HepG2 (cell line): ENCODE results near the gene DNASE2. TPM values are rescaled to one million over a fixed set of nuclear protein-coding genes. Genes with fewer than 3 reads are reported as not detected.
A peak's percentile ranks its signal among the peaks of the same experiment; 100 is the strongest.

Experiments used
- ATAC-seq: fragments of 200-7000 bp; cut with Tn5 transposase; 3 replicates; pipeline ENCODE4 v1.9.1; 2020; ENCODE audit warnings: mild to moderate bottlenecking, moderate library complexity
- BruUV-seq: library from RNA; stranded (reverse); fragments of 400-500 nt; replicated peaks from 2 replicates; lab custom pipeline; 2021; lab: Mats Ljungman, UMichigan
- CTCF ChIA-PET: fragments of 300-600 bp; formaldehyde crosslinking; extraction: SDS; loops from one replicate; lab custom pipeline; 2021; ENCODE audit warnings: low total read pairs, inconsistent platforms, low intra/inter-chr PET ratio; lab: Yijun Ruan, JAX
- POLR2A ChIA-PET: fragments of 350-600 bp; sonication (Branson Sonifier 250); formaldehyde crosslinking; loops from one replicate; lab custom pipeline; 2020; ENCODE audit warnings: antibody characterized with exemption, inconsistent platforms; lab: Yijun Ruan, JAX
- DNase-seq: peaks from one replicate; pipeline ENCODE4 v3.0.0-alpha.2; 2015; ENCODE audit warnings: low spot score
- FAIRE-seq: peaks from 3 replicates; lab custom pipeline; 2011; peaks lifted over from hg19 to GRCh38; lab: Jason Lieb, UNC
- H2AFZ ChIP-seq: one replicate; pipeline ENCODE4 v1.6.1; 2011; ENCODE audit warnings: low read length, inconsistent platforms
- H3K27ac ChIP-seq: fragments of 300-600 bp; 3 replicates; pipeline ENCODE4 v1.8.0; 2011; ENCODE audit warnings: mixed run types, mild to moderate bottlenecking, mixed read lengths, low read length, inconsistent platforms; ENCODE audit not compliant: insufficient read depth; ENCODE audit errors: extremely low read length
- H3K27me3 ChIP-seq, 2 experiments: fragments of 200-600 bp in 1 of 2; 2 replicates in 1 of 2; 3 replicates in 1 of 2; pipeline versions ENCODE4 v1.6.0 to v1.8.0; 2011; ENCODE audit warnings: low read length in 2 of 2, mild to moderate bottlenecking in 2 of 2, moderate library complexity in 2 of 2, inconsistent platforms in 1 of 2; ENCODE audit not compliant: insufficient read depth in 2 of 2, control insufficient read depth in 1 of 2
- H3K36me3 ChIP-seq, 2 experiments: fragments of 200-600 bp in 1 of 2; replicated peaks in 1 of 2; 2 replicates in 1 of 2; 3 replicates in 1 of 2; pipeline versions ENCODE4 v1.5.1 to v1.8.0; 2011; ENCODE audit warnings: low read length in 2 of 2, inconsistent platforms in 1 of 2; ENCODE audit not compliant: insufficient read depth in 2 of 2, control insufficient read depth in 1 of 2
- H3K4me1 ChIP-seq: 2 replicates; pipeline ENCODE4 v1.5.1; 2012; ENCODE audit warnings: low read length, inconsistent platforms; ENCODE audit not compliant: insufficient read depth
- H3K4me2 ChIP-seq: 2 replicates; pipeline ENCODE4 v1.6.0; 2011; ENCODE audit warnings: low read depth, low read length, inconsistent platforms
- H3K4me3 ChIP-seq, 3 experiments: fragments of 200-600 bp in 1 of 3; sonication (generic), shearing (Covaris generic) in 1 of 3; replicated peaks in 1 of 3; 2 replicates each; pipeline ENCODE4 v1.5.1; 2011 to 2016; ENCODE audit warnings: low read length in 3 of 3, inconsistent platforms in 2 of 3, low read depth in 2 of 3, mild to moderate bottlenecking in 2 of 3, control low read depth in 1 of 3, mixed read lengths in 1 of 3; ENCODE audit not compliant: insufficient read depth in 1 of 3
- H3K79me2 ChIP-seq: one replicate; pipeline ENCODE4 v1.6.1; 2011; ENCODE audit warnings: low read length, inconsistent platforms; ENCODE audit not compliant: insufficient read depth
- H3K9ac ChIP-seq: 2 replicates; pipeline ENCODE4 v1.6.0; 2011; ENCODE audit warnings: mild to moderate bottlenecking, low read depth, low read length, inconsistent platforms; ENCODE audit not compliant: insufficient read depth
- H3K9me3 ChIP-seq: 2 replicates; pipeline ENCODE4 v1.5.1; 2012; ENCODE audit warnings: mild to moderate bottlenecking, low read length
- H4K20me1 ChIP-seq: 2 replicates; pipeline ENCODE4 v1.6.0; 2011; ENCODE audit warnings: inconsistent platforms, mild to moderate bottlenecking, low read length, moderate library complexity; ENCODE audit not compliant: insufficient read depth
- MATR3 ChIP-seq: sonication (generic); formaldehyde crosslinking; IDR thresholded peaks from 2 replicates; pipeline ENCODE4 v1.4.0; 2020; ENCODE audit warnings: missing genetic modification reagents
- NR2F1 ChIP-seq, 2 experiments: fragments of 450-650 bp in 1 of 2; formaldehyde crosslinking in 1 of 2; IDR thresholded peaks; 2 replicates each; pipeline versions ENCODE4 v1.5.0 to v1.6.1; 2016 to 2020; ENCODE audit warnings: mild to moderate bottlenecking in 1 of 2, missing compliant biosample characterization in 1 of 2, missing genetic modification reagents in 1 of 2, moderate library complexity in 1 of 2
- SIN3B ChIP-seq: fragments of 150-350 bp; IDR thresholded peaks from 2 replicates; pipeline ENCODE4 v1.6.1; 2014; ENCODE audit warnings: low read length
- ZFP36 ChIP-seq: fragments of 150-350 bp; IDR thresholded peaks from 2 replicates; pipeline ENCODE4 v1.6.1; 2018; ENCODE audit warnings: borderline replicate concordance, low read length, low read depth; ENCODE audit not compliant: partially characterized antibody
- ZNF282 ChIP-seq: fragments of 450-650 bp; IDR thresholded peaks from 2 replicates; pipeline ENCODE4 v1.6.1; 2018; ENCODE audit not compliant: partially characterized antibody
- ZNF543 ChIP-seq: sonication (generic); formaldehyde crosslinking; IDR thresholded peaks from 2 replicates; pipeline ENCODE4 v1.4.0; 2020; ENCODE audit warnings: mild to moderate bottlenecking, missing genetic modification reagents
- WGBS: methylation state at CpG from one replicate; pipeline ENCODE4 v1.1.6; 2017; ENCODE audit warnings: low lambda C conversion rate; 5-methylcytosine and 5-hydroxymethylcytosine counted together
- in situ Hi-C: cut with HindIII; loops from 2 replicates; pipeline ENCODE4 v1.10.0; 2017; ENCODE audit warnings: low pct_unique_long_range_greater_than_20kb; ENCODE audit not compliant: extremely low pct_ligation_motif_present
- intact Hi-C: fragments of 100-400 bp; cut with micrococcal nuclease; formaldehyde crosslinking; loops from one replicate; pipeline ENCODE4 v1.10.0; 2022; ENCODE audit not compliant: unreplicated experiment
- polyA plus RNA-seq, 8 experiments: library from polyadenylated mRNA; depleted of rRNA in 3 of 8; stranded (reverse) in 7 of 8; unstranded in 1 of 8; fragments of >200 nt; fragmentation: Illumina TruSeq in 4 of 8; extraction: Trizol in 4 of 8; gene quantifications; 2 replicates each; pipeline versions ENCODE4 v1.2.1 to v1.2.3, GENCODE V29; 2011 to 2016; ENCODE audit warnings: low read depth in 4 of 8, missing spikeins in 1 of 8, mixed read lengths in 1 of 8; ENCODE audit not compliant: insufficient read depth in 1 of 8
- total RNA-seq, 5 experiments: library from RNA; depleted of rRNA; stranded (reverse); fragments of >200 nt; fragmentation: Illumina TruSeq; extraction: Trizol; gene quantifications; 2 replicates each; pipeline ENCODE4 v1.2.3, GENCODE V29; 2016; ENCODE audit warnings: low read depth in 1 of 5
- TF ChIP-seq, protein P1 (sequence below): sonication (generic); formaldehyde crosslinking; IDR thresholded peaks from 2 replicates; pipeline ENCODE4 v1.4.0; 2020; ENCODE audit warnings: missing genetic modification reagents, borderline replicate concordance
- TF ChIP-seq, protein P2 (sequence below): sonication (generic); formaldehyde crosslinking; IDR thresholded peaks from 2 replicates; pipeline ENCODE4 v1.5.0; 2020; ENCODE audit warnings: mild to moderate bottlenecking, missing genetic modification reagents, borderline replicate concordance
- TF ChIP-seq, protein P3 (sequence below): sonication (generic); formaldehyde crosslinking; IDR thresholded peaks from 2 replicates; pipeline ENCODE4 v1.5.0; 2020; ENCODE audit warnings: mild to moderate bottlenecking, missing genetic modification reagents

Gene DNASE2
- total and polyA plus RNA-seq, 2 of the 13 experiments (the other 11 are each of a cell fraction or from before 2014, with no cell fraction given): 7.5 to 16.2 TPM

DNA sequence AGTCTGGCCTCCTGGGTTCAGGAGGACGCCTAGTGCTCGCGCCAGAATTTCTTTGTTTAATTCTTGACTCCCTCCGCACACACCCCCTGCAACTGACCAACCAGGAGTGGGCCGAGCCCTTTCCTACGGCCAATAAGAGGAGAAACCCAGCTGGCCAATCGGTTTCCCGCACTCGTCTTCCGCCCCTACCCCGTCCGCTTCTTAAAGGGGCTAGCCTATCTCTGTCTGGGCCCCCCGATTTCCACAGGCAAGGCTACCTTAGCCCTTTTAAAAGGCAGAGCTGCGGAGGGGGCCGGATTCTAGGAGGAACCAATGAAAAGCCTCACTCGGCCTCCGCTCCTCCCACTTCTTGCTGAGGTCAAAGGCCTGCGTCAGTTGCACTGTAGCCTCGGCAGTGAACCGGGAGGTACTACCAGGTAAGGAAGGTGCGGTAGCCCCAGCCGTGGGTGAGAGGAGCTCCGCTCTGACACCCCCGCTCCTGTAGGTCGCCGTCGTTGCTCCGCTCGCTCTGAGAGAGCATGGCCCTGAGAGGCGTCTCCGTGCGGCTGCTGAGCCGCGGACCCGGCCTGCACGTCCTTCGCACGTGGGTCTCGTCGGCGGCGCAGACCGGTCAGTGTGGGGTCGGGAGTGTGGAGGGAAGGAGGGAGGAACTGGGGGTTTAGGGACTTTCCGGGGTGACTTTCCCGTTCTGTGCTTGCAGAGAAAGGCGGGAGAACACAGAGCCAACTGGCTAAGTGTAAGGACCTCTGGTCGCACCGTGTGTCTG, 9.7 kb upstream of the DNASE2 start, which contains the start of gene GCDH:
GCDH (plus strand) TSS at position 374 of the 766 bp plus-strand sequence; CDS start at position 519, 145 bp downstream.
- Histone ChIP-seq H3K27me3 (peaks cover 0 to 15% of the 10 kb centered on the region in 2 experiments; a peak in 3 of 5 replicates), H3K9me3 (no peaks in the 10 kb centered on the region), H3K4me1 (peaks cover 43% of the 10 kb centered on the region), H4K20me1 (no peaks in the 10 kb centered on the region), H3K4me2 (peak within 1 kb of the TSS; percentile 97), H2AFZ (no peak within 1 kb of the TSS), H3K9ac (peak within 1 kb of the TSS; percentile 80), H3K36me3 (peaks cover 8 to 15% of the 10 kb centered on the region in 2 experiments; a peak in 4 of 5 replicates), H3K79me2 (peaks cover 8% of the 10 kb centered on the region), H3K27ac (peak within 1 kb of the TSS; percentile 84), H3K4me3 (peak within 1 kb of the TSS; percentile 67 to 95 (median 94))
- ChIA-PET POLR2A (interaction anchor here (0.5 to 2.2 kb wide), 22 partner anchors 9 to 1141 kb away, joined by 3 to 26 read pairs (median 6); partner anchors contain the start of genes DHPS, DNASE2, FARSA and GADD45GIP1), CTCF (no interaction called here)
- in situ Hi-C loops (no loop called here), intact Hi-C loops (no loop called here)
- BruUV-seq: no TSS peak
- DNase-seq: peak; percentile 99
- peak; percentile 94 for ATAC-seq
- FAIRE-seq: peak; percentile 99
- under 1% methylated on average over 28 of the region's 49 CpGs for WGBS
- TF ChIP-seq SIN3B: peak; percentile 82
- TF ChIP-seq, protein P1, sequence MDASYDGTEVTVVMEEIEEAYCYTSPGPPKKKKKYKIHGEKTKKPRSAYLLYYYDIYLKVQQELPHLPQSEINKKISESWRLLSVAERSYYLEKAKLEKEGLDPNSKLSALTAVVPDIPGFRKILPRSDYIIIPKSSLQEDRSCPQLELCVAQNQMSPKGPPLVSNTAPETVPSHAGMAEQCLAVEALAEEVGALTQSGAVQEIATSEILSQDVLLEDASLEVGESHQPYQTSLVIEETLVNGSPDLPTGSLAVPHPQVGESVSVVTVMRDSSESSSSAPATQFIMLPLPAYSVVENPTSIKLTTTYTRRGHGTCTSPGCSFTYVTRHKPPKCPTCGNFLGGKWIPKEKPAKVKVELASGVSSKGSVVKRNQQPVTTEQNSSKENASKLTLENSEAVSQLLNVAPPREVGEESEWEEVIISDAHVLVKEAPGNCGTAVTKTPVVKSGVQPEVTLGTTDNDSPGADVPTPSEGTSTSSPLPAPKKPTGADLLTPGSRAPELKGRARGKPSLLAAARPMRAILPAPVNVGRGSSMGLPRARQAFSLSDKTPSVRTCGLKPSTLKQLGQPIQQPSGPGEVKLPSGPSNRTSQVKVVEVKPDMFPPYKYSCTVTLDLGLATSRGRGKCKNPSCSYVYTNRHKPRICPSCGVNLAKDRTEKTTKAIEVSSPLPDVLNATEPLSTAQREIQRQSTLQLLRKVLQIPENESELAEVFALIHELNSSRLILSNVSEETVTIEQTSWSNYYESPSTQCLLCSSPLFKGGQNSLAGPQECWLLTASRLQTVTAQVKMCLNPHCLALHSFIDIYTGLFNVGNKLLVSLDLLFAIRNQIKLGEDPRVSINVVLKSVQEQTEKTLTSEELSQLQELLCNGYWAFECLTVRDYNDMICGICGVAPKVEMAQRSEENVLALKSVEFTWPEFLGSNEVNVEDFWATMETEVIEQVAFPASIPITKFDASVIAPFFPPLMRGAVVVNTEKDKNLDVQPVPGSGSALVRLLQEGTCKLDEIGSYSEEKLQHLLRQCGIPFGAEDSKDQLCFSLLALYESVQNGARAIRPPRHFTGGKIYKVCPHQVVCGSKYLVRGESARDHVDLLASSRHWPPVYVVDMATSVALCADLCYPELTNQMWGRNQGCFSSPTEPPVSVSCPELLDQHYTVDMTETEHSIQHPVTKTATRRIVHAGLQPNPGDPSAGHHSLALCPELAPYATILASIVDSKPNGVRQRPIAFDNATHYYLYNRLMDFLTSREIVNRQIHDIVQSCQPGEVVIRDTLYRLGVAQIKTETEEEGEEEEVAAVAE (CRISPR knock-in tag): peak; percentile 58; the same call in 1 of the 2 replicates
- TF ChIP-seq, protein P2, sequence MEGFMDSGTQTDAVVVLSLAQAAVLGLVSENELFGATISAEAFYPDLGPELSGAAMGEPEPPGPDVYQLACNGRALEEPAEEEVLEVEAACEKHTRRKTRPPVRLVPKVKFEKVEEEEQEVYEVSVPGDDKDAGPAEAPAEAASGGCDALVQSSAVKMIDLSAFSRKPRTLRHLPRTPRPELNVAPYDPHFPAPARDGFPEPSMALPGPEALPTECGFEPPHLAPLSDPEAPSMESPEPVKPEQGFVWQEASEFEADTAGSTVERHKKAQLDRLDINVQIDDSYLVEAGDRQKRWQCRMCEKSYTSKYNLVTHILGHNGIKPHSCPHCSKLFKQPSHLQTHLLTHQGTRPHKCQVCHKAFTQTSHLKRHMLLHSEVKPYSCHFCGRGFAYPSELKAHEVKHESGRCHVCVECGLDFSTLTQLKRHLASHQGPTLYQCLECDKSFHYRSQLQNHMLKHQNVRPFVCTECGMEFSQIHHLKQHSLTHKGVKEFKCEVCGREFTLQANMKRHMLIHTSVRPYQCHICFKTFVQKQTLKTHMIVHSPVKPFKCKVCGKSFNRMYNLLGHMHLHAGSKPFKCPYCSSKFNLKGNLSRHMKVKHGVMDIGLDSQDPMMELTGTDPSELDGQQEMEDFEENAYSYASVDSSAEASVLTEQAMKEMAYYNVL (CRISPR knock-in tag): 0 out of 2 replicates have a peak, but pooled peaks have one; percentile 79
- TF ChIP-seq, protein P3, sequence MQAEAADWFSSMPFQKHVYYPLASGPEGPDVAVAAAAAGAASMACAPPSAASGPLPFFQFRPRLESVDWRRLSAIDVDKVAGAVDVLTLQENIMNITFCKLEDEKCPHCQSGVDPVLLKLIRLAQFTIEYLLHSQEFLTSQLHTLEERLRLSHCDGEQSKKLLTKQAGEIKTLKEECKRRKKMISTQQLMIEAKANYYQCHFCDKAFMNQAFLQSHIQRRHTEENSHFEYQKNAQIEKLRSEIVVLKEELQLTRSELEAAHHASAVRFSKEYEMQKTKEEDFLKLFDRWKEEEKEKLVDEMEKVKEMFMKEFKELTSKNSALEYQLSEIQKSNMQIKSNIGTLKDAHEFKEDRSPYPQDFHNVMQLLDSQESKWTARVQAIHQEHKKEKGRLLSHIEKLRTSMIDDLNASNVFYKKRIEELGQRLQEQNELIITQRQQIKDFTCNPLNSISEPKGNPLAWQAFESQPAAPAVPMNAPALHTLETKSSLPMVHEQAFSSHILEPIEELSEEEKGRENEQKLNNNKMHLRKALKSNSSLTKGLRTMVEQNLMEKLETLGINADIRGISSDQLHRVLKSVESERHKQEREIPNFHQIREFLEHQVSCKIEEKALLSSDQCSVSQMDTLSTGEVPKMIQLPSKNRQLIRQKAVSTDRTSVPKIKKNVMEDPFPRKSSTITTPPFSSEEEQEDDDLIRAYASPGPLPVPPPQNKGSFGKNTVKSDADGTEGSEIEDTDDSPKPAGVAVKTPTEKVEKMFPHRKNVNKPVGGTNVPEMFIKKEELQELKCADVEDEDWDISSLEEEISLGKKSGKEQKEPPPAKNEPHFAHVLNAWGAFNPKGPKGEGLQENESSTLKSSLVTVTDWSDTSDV (CRISPR knock-in tag): no peak
- TF ChIP-seq ZNF543: peak; percentile 56
- TF ChIP-seq ZNF282: no peak
- TF ChIP-seq ZFP36: no peak
- no peak for TF ChIP-seq MATR3
- TF ChIP-seq NR2F1 (CRISPR knock-in tag; IDR thresholded peaks at IDR 0.05): peak in 1 of 2 experiments; percentile 65; a peak in 3 of 4 replicates
